ENCODE data around the gene CFAP141.
A peak's percentile ranks its signal among the peaks of the same experiment; 100 is the strongest.
"Not testable (repeated sequence)": the region's sequence is repeated elsewhere in the genome, so short reads cannot be mapped to it uniquely, and the experiment has no call there.

CFAP141 gene

GRCh38 chr1:154206196-154206595 is at the start of gene CFAP141:
CFAP141 (minus strand) TSS chr1:154206333; CDS start chr1:154206307, 26 bp downstream.
- peak; percentile 18 for DNase-seq (ENCODE audit: low spot score)

- DNase-seq (ENCODE audit: low spot score): no peak
These were observed 47.5 kb upstream of the CFAP141 start for GRCh38 chr1:154253671-154254070.

GRCh38 chr1:154241703-154242351 is 35.7 kb upstream of the CFAP141 start:
- no peak for DNase-seq (ENCODE audit: low spot score)

GRCh38 chr1:154240294-154240833 is 34.2 kb upstream of the CFAP141 start:
- no peak for DNase-seq (ENCODE audit: low spot score)

- no peak for DNase-seq (ENCODE audit: low spot score)
These were observed 33.4 kb upstream of the CFAP141 start for GRCh38 chr1:154239491-154239890.

- no peak for DNase-seq (ENCODE audit: low spot score)
These were observed 31.9 kb upstream of the CFAP141 start for GRCh38 chr1:154237880-154238506.

GRCh38 chr1:154237435-154237834 is 31.3 kb upstream of the CFAP141 start:
- DNase-seq (ENCODE audit: low spot score): no peak

GRCh38 chr1:154236855-154237254 is 30.7 kb upstream of the CFAP141 start:
- no peak for DNase-seq (ENCODE audit: low spot score)

GRCh38 chr1:154233127-154233526 is 27.0 kb upstream of the CFAP141 start:
- DNase-seq (ENCODE audit: low spot score): not testable (repeated sequence)

- DNase-seq (ENCODE audit: low spot score): not testable (repeated sequence)
These were observed 25.0 kb upstream of the CFAP141 start for GRCh38 chr1:154231112-154231511.

- DNase-seq (ENCODE audit: low spot score): no peak
These were observed 19.2 kb upstream of the CFAP141 start for GRCh38 chr1:154225370-154225769.

- DNase-seq (ENCODE audit: low spot score): no peak
These were observed 17.5 kb upstream of the CFAP141 start for GRCh38 chr1:154223621-154224020.

GRCh38 chr1:154222918-154223317 is 16.8 kb upstream of the CFAP141 start:
- DNase-seq (ENCODE audit: low spot score): no peak

GRCh38 chr1:154222518-154222917 is 16.4 kb upstream of the CFAP141 start:
- DNase-seq (ENCODE audit: low spot score): no peak

- DNase-seq (ENCODE audit: low spot score): peak; percentile 37
These were observed 15.3 kb upstream of the CFAP141 start for GRCh38 chr1:154221278-154222001.

- no peak for DNase-seq (ENCODE audit: low spot score)
These were observed 14.8 kb upstream of the CFAP141 start for GRCh38 chr1:154220970-154221277.

GRCh38 chr1:154220071-154220969 is 14.2 kb upstream of the CFAP141 start, which contains the start of gene UBAP2L:
UBAP2L (plus strand) TSS chr1:154220955; CDS start chr1:154225124, 4,169 bp downstream.
- peak; percentile 95 for DNase-seq (ENCODE audit: low spot score)

- no peak for DNase-seq (ENCODE audit: low spot score)
These were observed 13.4 kb upstream of the CFAP141 start for GRCh38 chr1:154219541-154219940.

- no peak for DNase-seq (ENCODE audit: low spot score)
These were observed 12.4 kb upstream of the CFAP141 start for GRCh38 chr1:154218545-154218944.

- peak; percentile 36 for DNase-seq (ENCODE audit: low spot score)
These were observed 7.1 kb upstream of the CFAP141 start for GRCh38 chr1:154213274-154213673.

- DNase-seq (ENCODE audit: low spot score): no peak
These were observed 6.0 kb upstream of the CFAP141 start for GRCh38 chr1:154212083-154212482.
